Measurements from ENCODE around the gene LYRM9. TPM values are rescaled to one million over a fixed set of nuclear protein-coding genes. Genes with fewer than 3 reads are reported as not detected.

LYRM9 gene
- total RNA-seq, 4 donors from 2014 or later, result 12.3 to 35.4 (median 15.2) TPM

GRCh38 chr17:27921599-27921998 lies 28.4 kb upstream of the LYRM9 start:
- H3K36me3 ChIP-seq, result no peaks in the 10 kb centered on the region
- no peaks in the 10 kb centered on the region for H3K9me3 ChIP-seq
- H3K4me3 ChIP-seq, result no peak overlapping the region
- WGBS, result 84% methylated on average over 3 of the region's 3 CpGs
- peaks cover 6% of the 10 kb centered on the region for H3K27me3 ChIP-seq
- TF ChIP-seq POLR2AphosphoS5 (IDR thresholded peaks at IDR 0.05) (no peak), CTCF (IDR thresholded peaks at IDR 0.05) (no peak), EP300 (IDR thresholded peaks at IDR 0.05) (no peak), POLR2A (IDR thresholded peaks at IDR 0.05) (no peak)
- DNase-seq (ENCODE audit: low spot score in 2 of 2), result no peak
- no peak overlapping the region for H3K27ac ChIP-seq
- no peaks in the 10 kb centered on the region for H3K4me1 ChIP-seq

- DNase-seq (ENCODE audit: low spot score in 2 of 2), result no peak
- Histone ChIP-seq H3K36me3 (no peaks in the 10 kb centered on the region), H3K4me1 (no peaks in the 10 kb centered on the region), H3K27me3 (peaks cover 6% of the 10 kb centered on the region), H3K4me3 (no peak overlapping the region), H3K9me3 (no peaks in the 10 kb centered on the region), H3K27ac (no peak overlapping the region)
- WGBS, result 96% methylated on average over 4 of the region's 5 CpGs
- no peak for TF ChIP-seq POLR2A (IDR thresholded peaks at IDR 0.05)
- TF ChIP-seq CTCF (IDR thresholded peaks at IDR 0.05), result no peak
- no peak for TF ChIP-seq EP300 (IDR thresholded peaks at IDR 0.05)
- TF ChIP-seq POLR2AphosphoS5 (IDR thresholded peaks at IDR 0.05), result no peak
Observed at GRCh38 chr17:27921077-27921476, 27.9 kb upstream of the LYRM9 start.

GRCh38 chr17:27920569-27920968 lies 27.4 kb upstream of the LYRM9 start:
- Histone ChIP-seq H3K36me3 (no peaks in the 10 kb centered on the region), H3K27ac (no peak overlapping the region), H3K9me3 (no peaks in the 10 kb centered on the region), H3K4me1 (no peaks in the 10 kb centered on the region), H3K27me3 (peaks cover 7% of the 10 kb centered on the region), H3K4me3 (no peak overlapping the region)
- no peak for TF ChIP-seq CTCF (IDR thresholded peaks at IDR 0.05)
- no peak for TF ChIP-seq EP300 (IDR thresholded peaks at IDR 0.05)
- TF ChIP-seq POLR2AphosphoS5 (IDR thresholded peaks at IDR 0.05), result no peak
- no peak for TF ChIP-seq POLR2A (IDR thresholded peaks at IDR 0.05)
- 61% methylated on average over 3 of the region's 3 CpGs for WGBS
- no peak for DNase-seq (ENCODE audit: low spot score in 2 of 2)

GRCh38 chr17:27919079-27919478 lies 25.9 kb upstream of the LYRM9 start:
- no peaks in the 10 kb centered on the region for H3K4me1 ChIP-seq
- H3K27me3 ChIP-seq, result peaks cover 11% of the 10 kb centered on the region
- 80% methylated on average over 7 of the region's 7 CpGs for WGBS
- H3K9me3 ChIP-seq, result no peaks in the 10 kb centered on the region
- TF ChIP-seq POLR2AphosphoS5 (IDR thresholded peaks at IDR 0.05) (no peak), POLR2A (IDR thresholded peaks at IDR 0.05) (no peak), CTCF (IDR thresholded peaks at IDR 0.05) (no peak), EP300 (IDR thresholded peaks at IDR 0.05) (no peak)
- H3K27ac ChIP-seq, result no peak overlapping the region
- no peak overlapping the region for H3K4me3 ChIP-seq
- H3K36me3 ChIP-seq, result no peaks in the 10 kb centered on the region
- DNase-seq (ENCODE audit: low spot score in 2 of 2), result no peak

GRCh38 chr17:27918498-27918897 lies 25.3 kb upstream of the LYRM9 start:
- Histone ChIP-seq H3K27me3 (peaks cover 11% of the 10 kb centered on the region), H3K4me1 (no peaks in the 10 kb centered on the region), H3K9me3 (no peaks in the 10 kb centered on the region), H3K36me3 (no peaks in the 10 kb centered on the region), H3K4me3 (no peak overlapping the region), H3K27ac (no peak overlapping the region)
- WGBS, result 100% methylated on average over 1 of the region's 1 CpG
- no peak for DNase-seq (ENCODE audit: low spot score in 2 of 2)
- TF ChIP-seq POLR2A (IDR thresholded peaks at IDR 0.05), result no peak

GRCh38 chr17:27917000-27917399 lies 23.8 kb upstream of the LYRM9 start:
- Histone ChIP-seq H3K36me3 (no peaks in the 10 kb centered on the region), H3K27me3 (peaks cover 11% of the 10 kb centered on the region), H3K4me1 (no peaks in the 10 kb centered on the region), H3K27ac (no peak overlapping the region), H3K9me3 (no peaks in the 10 kb centered on the region), H3K4me3 (no peak overlapping the region)
- 67% methylated on average over 1 of the region's 1 CpG for WGBS
- no peak for TF ChIP-seq EP300 (IDR thresholded peaks at IDR 0.05)
- TF ChIP-seq POLR2A (IDR thresholded peaks at IDR 0.05), result no peak
- TF ChIP-seq POLR2AphosphoS5 (IDR thresholded peaks at IDR 0.05), result no peak
- TF ChIP-seq CTCF (IDR thresholded peaks at IDR 0.05), result no peak
- DNase-seq (ENCODE audit: low spot score in 2 of 2), result no peak
